B cell (primary cell): ENCODE measurements around the gene FGF8.

Source experiments
- EZH2 ChIP-seq: IDR thresholded peaks from 2 replicates; pipeline ENCODE4 v1.6.1; 2012; ENCODE audit warnings: borderline replicate concordance, low read depth, mild to moderate bottlenecking, moderate library complexity, low read length; ENCODE audit not compliant: insufficient read depth, poor library complexity, severe bottlenecking
- TF ChIP-seq, protein P1 (sequence below): fragments of 200-600 bp; IDR thresholded peaks from one replicate; pipeline ENCODE4 v1.8.0; 2022; ENCODE audit warnings: antibody characterized with exemption, mild to moderate bottlenecking

- TF ChIP-seq, protein P1, sequence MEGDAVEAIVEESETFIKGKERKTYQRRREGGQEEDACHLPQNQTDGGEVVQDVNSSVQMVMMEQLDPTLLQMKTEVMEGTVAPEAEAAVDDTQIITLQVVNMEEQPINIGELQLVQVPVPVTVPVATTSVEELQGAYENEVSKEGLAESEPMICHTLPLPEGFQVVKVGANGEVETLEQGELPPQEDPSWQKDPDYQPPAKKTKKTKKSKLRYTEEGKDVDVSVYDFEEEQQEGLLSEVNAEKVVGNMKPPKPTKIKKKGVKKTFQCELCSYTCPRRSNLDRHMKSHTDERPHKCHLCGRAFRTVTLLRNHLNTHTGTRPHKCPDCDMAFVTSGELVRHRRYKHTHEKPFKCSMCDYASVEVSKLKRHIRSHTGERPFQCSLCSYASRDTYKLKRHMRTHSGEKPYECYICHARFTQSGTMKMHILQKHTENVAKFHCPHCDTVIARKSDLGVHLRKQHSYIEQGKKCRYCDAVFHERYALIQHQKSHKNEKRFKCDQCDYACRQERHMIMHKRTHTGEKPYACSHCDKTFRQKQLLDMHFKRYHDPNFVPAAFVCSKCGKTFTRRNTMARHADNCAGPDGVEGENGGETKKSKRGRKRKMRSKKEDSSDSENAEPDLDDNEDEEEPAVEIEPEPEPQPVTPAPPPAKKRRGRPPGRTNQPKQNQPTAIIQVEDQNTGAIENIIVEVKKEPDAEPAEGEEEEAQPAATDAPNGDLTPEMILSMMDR = no peak
- TF ChIP-seq EZH2 = no peak
Observed at GRCh38 chr10:101784558-101784957, 8.6 kb upstream of the FGF8 start.
